HepG2 (cell line): ENCODE measurements around the gene KLF6. TPM values are rescaled to one million over a fixed set of nuclear protein-coding genes. Genes with fewer than 3 reads are reported as not detected.

ENCODE experiments used
- CREB1 ChIP-seq, 2 experiments: fragments of 450-650 bp in 1 of 2; IDR thresholded peaks; 2 replicates each; pipeline ENCODE4 v1.6.1; 2016 to 2017; ENCODE audit warnings: control low read depth in 1 of 2, mild to moderate bottlenecking in 1 of 2, missing compliant biosample characterization in 1 of 2, missing genetic modification characterization in 1 of 2
- GATA4 ChIP-seq: sonication (generic); IDR thresholded peaks from 2 replicates; pipeline ENCODE4 v1.6.1; 2016; ENCODE audit warnings: antibody characterized with exemption, low read depth, borderline replicate concordance
- GATAD1 ChIP-seq: IDR thresholded peaks from 2 replicates; pipeline ENCODE4 v1.6.1; 2016; ENCODE audit warnings: missing genetic modification reagents, missing compliant biosample characterization
- HDAC6 ChIP-seq: fragments of 200-600 bp; sonication (generic); IDR thresholded peaks from 2 replicates; pipeline ENCODE4 v1.7.0; 2017; ENCODE audit warnings: mild to moderate bottlenecking, antibody characterized with exemption, low read length, low read depth
- HNF4A ChIP-seq: sonication (generic); formaldehyde crosslinking; IDR thresholded peaks from 2 replicates; pipeline ENCODE4 v1.4.0; 2020; ENCODE audit warnings: missing genetic modification reagents
- HOXA9 ChIP-seq: sonication (generic); formaldehyde crosslinking; IDR thresholded peaks from 2 replicates; pipeline ENCODE4 v1.8.1; 2022; ENCODE audit warnings: missing genetic modification reagents, mild to moderate bottlenecking, moderate library complexity, borderline replicate concordance
- JUN ChIP-seq: sonication (generic); formaldehyde crosslinking; IDR thresholded peaks from 2 replicates; pipeline ENCODE4 v1.4.0; 2020; ENCODE audit warnings: mild to moderate bottlenecking, missing genetic modification reagents
- KLF12 ChIP-seq: sonication (generic); formaldehyde crosslinking; IDR thresholded peaks from 2 replicates; pipeline ENCODE4 v1.4.0; 2020; ENCODE audit warnings: missing genetic modification reagents, borderline replicate concordance
- MAFK ChIP-seq, 2 experiments: IDR thresholded peaks in 1 of 2; conservative IDR thresholded peaks in 1 of 2; 2 replicates each; pipeline ENCODE4 v1.6.1; 2011; ENCODE audit warnings: improper control_type of control experiment in 2 of 2, low read length in 2 of 2
- MBNL3 ChIP-seq: fragments of 250-450 bp; sonication (Bioruptor Pico); conservative IDR thresholded peaks from 2 replicates; pipeline ENCODE4 v1.8.0; 2022; ENCODE audit warnings: mild to moderate bottlenecking, inconsistent platforms
- MLLT10 ChIP-seq: sonication (generic); formaldehyde crosslinking; IDR thresholded peaks from 2 replicates; pipeline ENCODE4 v1.4.0; 2020; ENCODE audit warnings: missing genetic modification reagents
- NCOA5 ChIP-seq: sonication (generic); formaldehyde crosslinking; IDR thresholded peaks from 2 replicates; pipeline ENCODE4 v1.4.0; 2020; ENCODE audit warnings: missing genetic modification reagents
- NFKB2 ChIP-seq: sonication (generic); formaldehyde crosslinking; IDR thresholded peaks from 2 replicates; pipeline ENCODE4 v1.4.0; 2020; ENCODE audit warnings: missing genetic modification reagents, borderline replicate concordance
- POLR2G ChIP-seq: fragments of 200-400 bp; formaldehyde crosslinking; IDR thresholded peaks from 2 replicates; pipeline ENCODE4 v1.6.1; 2018; ENCODE audit warnings: mild to moderate bottlenecking, low read depth, low read length, moderate library complexity
- SAP130 ChIP-seq: IDR thresholded peaks from 2 replicates; pipeline ENCODE4 v1.6.1; 2016; ENCODE audit warnings: low read depth
- TP53 ChIP-seq: sonication (generic); formaldehyde crosslinking; conservative IDR thresholded peaks from 2 replicates; pipeline ENCODE4 v1.4.0; 2020; ENCODE audit warnings: missing genetic modification reagents
- TSC22D2 ChIP-seq: sonication (generic); formaldehyde crosslinking; IDR thresholded peaks from 2 replicates; pipeline ENCODE4 v1.5.1; 2020; ENCODE audit warnings: missing genetic modification reagents, mild to moderate bottlenecking, borderline replicate concordance
- U2AF1 ChIP-seq: fragments of 200-400 bp; formaldehyde crosslinking; optimal IDR thresholded peaks from 2 replicates; pipeline ENCODE3; 2017; ENCODE audit warnings: mild to moderate bottlenecking, low read depth, low read length
- ZBTB7A ChIP-seq: sonication (generic); formaldehyde crosslinking; IDR thresholded peaks from 2 replicates; pipeline ENCODE4 v1.8.0; 2022; ENCODE audit warnings: mild to moderate bottlenecking, missing genetic modification reagents
- ZBTB7B ChIP-seq: sonication (generic); formaldehyde crosslinking; IDR thresholded peaks from 2 replicates; pipeline ENCODE4 v1.4.0; 2020; ENCODE audit warnings: missing genetic modification reagents
- ZFP62 ChIP-seq: sonication (generic); formaldehyde crosslinking; IDR thresholded peaks from 2 replicates; pipeline ENCODE4 v1.4.0; 2020; ENCODE audit warnings: missing genetic modification reagents
- ZNF33A ChIP-seq: sonication (generic); formaldehyde crosslinking; IDR thresholded peaks from 2 replicates; pipeline ENCODE4 v1.5.1; 2020; ENCODE audit warnings: missing genetic modification reagents, mild to moderate bottlenecking, moderate library complexity, borderline replicate concordance
- ZNF720 ChIP-seq: sonication (generic); formaldehyde crosslinking; IDR thresholded peaks from 2 replicates; pipeline ENCODE4 v1.4.0; 2020; ENCODE audit warnings: missing genetic modification reagents
- ZNF761 ChIP-seq: sonication (generic); formaldehyde crosslinking; conservative IDR thresholded peaks from 2 replicates; pipeline ENCODE4 v1.4.0; 2020; ENCODE audit warnings: mild to moderate bottlenecking, missing genetic modification reagents
- ZNF772 ChIP-seq: sonication (generic); formaldehyde crosslinking; IDR thresholded peaks from 2 replicates; pipeline ENCODE4 v1.5.0; 2020; ENCODE audit warnings: mild to moderate bottlenecking, missing genetic modification reagents
- ZNF879 ChIP-seq: sonication (generic); formaldehyde crosslinking; IDR thresholded peaks from 2 replicates; pipeline ENCODE4 v1.8.1; 2023; ENCODE audit warnings: missing genetic modification reagents
- ZSCAN21 ChIP-seq: sonication (generic); formaldehyde crosslinking; IDR thresholded peaks from 2 replicates; pipeline ENCODE4 v1.8.0; 2022; ENCODE audit warnings: mild to moderate bottlenecking, missing genetic modification reagents, moderate library complexity, borderline replicate concordance
- polyA plus RNA-seq, 8 experiments: library from polyadenylated mRNA; depleted of rRNA in 3 of 8; stranded (reverse) in 7 of 8; unstranded in 1 of 8; fragments of >200 nt; fragmentation: Illumina TruSeq in 4 of 8; extraction: Trizol in 4 of 8; gene quantifications; 2 replicates each; pipeline versions ENCODE4 v1.2.1 to v1.2.3, GENCODE V29; 2011 to 2016; ENCODE audit warnings: low read depth in 4 of 8, missing spikeins in 1 of 8, mixed read lengths in 1 of 8; ENCODE audit not compliant: insufficient read depth in 1 of 8
- total RNA-seq, 5 experiments: library from RNA; depleted of rRNA; stranded (reverse); fragments of >200 nt; fragmentation: Illumina TruSeq; extraction: Trizol; gene quantifications; 2 replicates each; pipeline ENCODE4 v1.2.3, GENCODE V29; 2016; ENCODE audit warnings: low read depth in 1 of 5
- TF ChIP-seq, protein P1 (sequence below): sonication (generic); formaldehyde crosslinking; IDR thresholded peaks from 2 replicates; pipeline ENCODE4 v1.8.1; 2023; ENCODE audit warnings: missing genetic modification reagents, inconsistent platforms, borderline replicate concordance
- TF ChIP-seq, protein P2 (sequence below): sonication (generic); formaldehyde crosslinking; IDR thresholded peaks from 2 replicates; pipeline ENCODE4 v1.4.0; 2020; ENCODE audit warnings: missing genetic modification reagents
- TF ChIP-seq, protein P3 (sequence below): sonication (generic); formaldehyde crosslinking; IDR thresholded peaks from 2 replicates; pipeline ENCODE4 v1.4.0; 2020; ENCODE audit warnings: mild to moderate bottlenecking, low read depth, missing genetic modification reagents
- TF ChIP-seq, protein P4 (sequence below): IDR thresholded peaks from 2 replicates; pipeline ENCODE4 v1.6.1; 2018; ENCODE audit warnings: missing genetic modification reagents

KLF6 gene
- total and polyA plus RNA-seq, 2 of the 13 experiments (the other 11 are each of a cell fraction or from before 2014, with no cell fraction given) = 27.0 to 71.9 TPM

DNA sequence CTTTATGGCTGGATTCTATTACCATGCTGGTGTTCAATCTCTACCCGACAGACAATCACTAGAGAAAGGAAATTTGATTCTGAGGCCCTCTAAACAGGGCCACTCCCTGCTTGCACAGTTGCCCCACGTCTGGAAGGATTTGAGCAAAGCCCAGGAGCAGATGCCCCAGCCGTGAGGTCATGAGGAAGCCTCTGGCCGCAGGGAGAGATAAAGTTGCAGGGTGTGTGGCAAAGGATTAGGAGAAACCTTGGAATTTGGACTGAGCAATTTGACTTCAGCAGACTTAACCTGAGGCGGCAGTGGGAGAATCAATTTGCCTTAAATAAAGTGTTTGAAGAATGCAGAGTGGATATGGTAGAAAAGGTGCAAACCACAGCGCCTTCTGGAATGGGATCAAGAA is 40.2 kb upstream of the KLF6 start (continued):
- TF ChIP-seq, protein P1, sequence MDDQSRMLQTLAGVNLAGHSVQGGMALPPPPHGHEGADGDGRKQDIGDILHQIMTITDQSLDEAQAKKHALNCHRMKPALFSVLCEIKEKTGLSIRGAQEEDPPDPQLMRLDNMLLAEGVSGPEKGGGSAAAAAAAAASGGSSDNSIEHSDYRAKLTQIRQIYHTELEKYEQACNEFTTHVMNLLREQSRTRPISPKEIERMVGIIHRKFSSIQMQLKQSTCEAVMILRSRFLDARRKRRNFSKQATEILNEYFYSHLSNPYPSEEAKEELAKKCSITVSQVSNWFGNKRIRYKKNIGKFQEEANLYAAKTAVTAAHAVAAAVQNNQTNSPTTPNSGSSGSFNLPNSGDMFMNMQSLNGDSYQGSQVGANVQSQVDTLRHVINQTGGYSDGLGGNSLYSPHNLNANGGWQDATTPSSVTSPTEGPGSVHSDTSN = no peak
- TF ChIP-seq, protein P2, sequence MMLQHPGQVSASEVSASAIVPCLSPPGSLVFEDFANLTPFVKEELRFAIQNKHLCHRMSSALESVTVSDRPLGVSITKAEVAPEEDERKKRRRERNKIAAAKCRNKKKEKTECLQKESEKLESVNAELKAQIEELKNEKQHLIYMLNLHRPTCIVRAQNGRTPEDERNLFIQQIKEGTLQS = peak; percentile 89
- TF ChIP-seq ZNF33A (CRISPR knock-in tag) (no peak), JUN (CRISPR knock-in tag) (peak; percentile 77), MAFK (conservative IDR thresholded peaks at IDR 0.05 in 1 of 2, IDR thresholded peaks at IDR 0.05 in 1 of 2; ENCODE audit: low read length in 2 of 2) (no peak), GATAD1 (CRISPR knock-in tag) (no peak), ZFP62 (no peak), TP53 (CRISPR knock-in tag) (no peak), GATA4 (no peak), MBNL3 (CRISPR knock-in tag) (no peak), ZNF761 (no peak), NFKB2 (CRISPR knock-in tag) (no peak), NCOA5 (CRISPR knock-in tag) (no peak), HDAC6 (no peak), HNF4A (CRISPR knock-in tag) (peak; percentile 89), HOXA9 (CRISPR knock-in tag) (no peak), ZNF720 (CRISPR knock-in tag) (no peak), ZBTB7B (CRISPR knock-in tag) (no peak), ZBTB7A (no peak), KLF12 (CRISPR knock-in tag) (no peak), CREB1 (IDR thresholded peaks at IDR 0.05) (no peak), CREB1 (CRISPR knock-in tag; IDR thresholded peaks at IDR 0.05) (no peak), TSC22D2 (CRISPR knock-in tag) (no peak), SAP130 (CRISPR knock-in tag) (peak; percentile 15; the same call in 1 of the 2 replicates), MLLT10 (no peak), ZSCAN21 (no peak), POLR2G (no peak), ZNF879 (CRISPR knock-in tag) (no peak), U2AF1 (no peak), ZNF772 (CRISPR knock-in tag) (no peak)
- TF ChIP-seq, protein P3, sequence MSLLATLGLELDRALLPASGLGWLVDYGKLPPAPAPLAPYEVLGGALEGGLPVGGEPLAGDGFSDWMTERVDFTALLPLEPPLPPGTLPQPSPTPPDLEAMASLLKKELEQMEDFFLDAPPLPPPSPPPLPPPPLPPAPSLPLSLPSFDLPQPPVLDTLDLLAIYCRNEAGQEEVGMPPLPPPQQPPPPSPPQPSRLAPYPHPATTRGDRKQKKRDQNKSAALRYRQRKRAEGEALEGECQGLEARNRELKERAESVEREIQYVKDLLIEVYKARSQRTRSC (CRISPR knock-in tag) = no peak
- TF ChIP-seq, protein P4, sequence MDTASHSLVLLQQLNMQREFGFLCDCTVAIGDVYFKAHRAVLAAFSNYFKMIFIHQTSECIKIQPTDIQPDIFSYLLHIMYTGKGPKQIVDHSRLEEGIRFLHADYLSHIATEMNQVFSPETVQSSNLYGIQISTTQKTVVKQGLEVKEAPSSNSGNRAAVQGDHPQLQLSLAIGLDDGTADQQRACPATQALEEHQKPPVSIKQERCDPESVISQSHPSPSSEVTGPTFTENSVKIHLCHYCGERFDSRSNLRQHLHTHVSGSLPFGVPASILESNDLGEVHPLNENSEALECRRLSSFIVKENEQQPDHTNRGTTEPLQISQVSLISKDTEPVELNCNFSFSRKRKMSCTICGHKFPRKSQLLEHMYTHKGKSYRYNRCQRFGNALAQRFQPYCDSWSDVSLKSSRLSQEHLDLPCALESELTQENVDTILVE (CRISPR knock-in tag) = no peak
